K562 (cell line): ENCODE results near the gene MANBA. TPM values are rescaled to one million over a fixed set of nuclear protein-coding genes. Genes with fewer than 3 reads are reported as not detected.

Experiments used
- ARID2 ChIP-seq: fragments of 450-650 bp; IDR thresholded peaks from 2 replicates; pipeline ENCODE4 v1.6.1; 2017; ENCODE audit warnings: antibody characterized with exemption, mild to moderate bottlenecking
- ATF4 ChIP-seq: fragments of 450-650 bp; formaldehyde crosslinking; IDR thresholded peaks from 2 replicates; pipeline ENCODE4 v1.4.0; 2022; ENCODE audit warnings: mild to moderate bottlenecking, moderate library complexity
- CBX3 ChIP-seq, 2 experiments: IDR thresholded peaks; 1 replicate in 1 of 2; 2 replicates in 1 of 2; pipeline ENCODE4 v1.6.1; 2012; ENCODE audit warnings: inconsistent platforms in 2 of 2, low read length in 2 of 2, borderline replicate concordance in 1 of 2, control low read depth in 1 of 2
- CLOCK ChIP-seq: fragments of 250-450 bp; sonication (Bioruptor Pico); IDR thresholded peaks from 2 replicates; pipeline ENCODE4 v1.4.0; 2020; ENCODE audit warnings: mild to moderate bottlenecking, moderate library complexity, borderline replicate concordance
- EHMT2 ChIP-seq: fragments of 450-650 bp; IDR thresholded peaks from 2 replicates; pipeline ENCODE4 v1.6.1; 2018; ENCODE audit warnings: antibody characterized with exemption
- EP300 ChIP-seq: IDR thresholded peaks from 2 replicates; pipeline ENCODE4 v1.6.1; 2012; ENCODE audit warnings: low read length, improper control_type of control experiment
- ESRRB ChIP-seq: fragments of 250-450 bp; sonication (Bioruptor Pico); IDR thresholded peaks from 2 replicates; pipeline ENCODE4 v1.5.0; 2020; ENCODE audit warnings: mild to moderate bottlenecking, moderate library complexity, borderline replicate concordance
- FOXP4 ChIP-seq: sonication (generic); formaldehyde crosslinking; IDR thresholded peaks from 2 replicates; pipeline ENCODE4 v1.8.0; 2022; ENCODE audit warnings: mild to moderate bottlenecking, missing genetic modification reagents, borderline replicate concordance
- MTA1 ChIP-seq: fragments of 450-650 bp; IDR thresholded peaks from 2 replicates; pipeline ENCODE4 v1.6.1; 2017; ENCODE audit warnings: borderline replicate concordance
- MTF1 ChIP-seq: fragments of 250-450 bp; sonication (Bioruptor Pico); IDR thresholded peaks from 2 replicates; pipeline ENCODE4 v1.9.0; 2021; ENCODE audit warnings: moderate library complexity, mild to moderate bottlenecking, inconsistent platforms, borderline replicate concordance
- NR2C2 ChIP-seq, 2 experiments: fragments of 200-800 bp in 1 of 2; sonication (Bioruptor generic) in 1 of 2; sonication (generic) in 1 of 2; formaldehyde crosslinking in 1 of 2; IDR thresholded peaks; 2 replicates each; pipeline versions ENCODE4 v1.6.1 to v1.8.0; 2016 to 2022; ENCODE audit warnings: mild to moderate bottlenecking in 1 of 2, missing compliant biosample characterization in 1 of 2, missing genetic modification characterization in 1 of 2, missing genetic modification reagents in 1 of 2
- PCBP2 ChIP-seq: fragments of 200-400 bp; formaldehyde crosslinking; IDR thresholded peaks from 2 replicates; pipeline ENCODE4 v1.6.1; 2018; ENCODE audit warnings: low read length, low read depth, mild to moderate bottlenecking, moderate library complexity; ENCODE audit not compliant: poor library complexity, severe bottlenecking
- PML ChIP-seq: IDR thresholded peaks from 2 replicates; pipeline ENCODE4 v1.6.1; 2012; ENCODE audit warnings: low read length, inconsistent platforms
- RHOXF2B ChIP-seq: fragments of 250-450 bp; sonication (Bioruptor Pico); conservative IDR thresholded peaks from 2 replicates; pipeline ENCODE4 v1.5.1; 2021
- SOX6 ChIP-seq: fragments of 450-650 bp; IDR thresholded peaks from 2 replicates; pipeline ENCODE4 v1.6.1; 2014; ENCODE audit warnings: mild to moderate bottlenecking
- SRSF3 ChIP-seq: fragments of 200-400 bp; formaldehyde crosslinking; IDR thresholded peaks from 2 replicates; pipeline ENCODE4 v1.6.1; 2016; ENCODE audit warnings: mild to moderate bottlenecking, low read length, moderate library complexity; ENCODE audit not compliant: insufficient read depth
- TAF9B ChIP-seq: fragments of 450-650 bp; IDR thresholded peaks from 2 replicates; pipeline ENCODE4 v1.6.1; 2018; ENCODE audit warnings: mild to moderate bottlenecking; ENCODE audit not compliant: partially characterized antibody
- XRCC5 ChIP-seq: fragments of 200-400 bp; formaldehyde crosslinking; IDR thresholded peaks from 2 replicates; pipeline ENCODE4 v1.6.1; 2017; ENCODE audit warnings: low read depth, mild to moderate bottlenecking, low read length
- ZNF197 ChIP-seq: fragments of 200-800 bp; sonication (Bioruptor generic); IDR thresholded peaks from 2 replicates; pipeline ENCODE4 v1.6.1; 2016; ENCODE audit warnings: low read depth, missing genetic modification characterization, missing compliant biosample characterization
- ZNF511 ChIP-seq: sonication (generic); formaldehyde crosslinking; IDR thresholded peaks from 2 replicates; pipeline ENCODE4 v1.8.0; 2022; ENCODE audit warnings: mild to moderate bottlenecking, missing genetic modification reagents
- ZNF75A ChIP-seq: fragments of 450-650 bp; formaldehyde crosslinking; IDR thresholded peaks from 2 replicates; pipeline ENCODE4 v1.4.0; 2020; ENCODE audit warnings: mild to moderate bottlenecking
- polyA plus RNA-seq, 8 experiments: library from polyadenylated mRNA; depleted of rRNA in 4 of 8; stranded (reverse) in 5 of 8; unstranded in 3 of 8; fragments of >200 nt; fragmentation: Nextera tagmentation in 2 of 8; fragmentation: Illumina TruSeq in 1 of 8; extraction: Ambion mirVana in 2 of 8; extraction: Trizol in 1 of 8; gene quantifications; 2 replicates each; pipeline versions ENCODE4 v1.2.1 to v1.2.3, GENCODE V29; 2011 to 2014; ENCODE audit warnings: inconsistent platforms in 1 of 8, missing spikeins in 1 of 8
- total RNA-seq, 7 experiments: library from RNA; depleted of rRNA in 6 of 7; stranded (reverse); fragments of >200 nt in 6 of 7; fragmentation: Illumina TruSeq in 2 of 7; extraction: Trizol in 2 of 7; gene quantifications; 2 replicates each; pipeline versions ENCODE4 v1.2.1 to v1.2.3, GENCODE V29; 2011 to 2021; ENCODE audit warnings: low replicate concordance in 1 of 7

The MANBA gene
- total and polyA plus RNA-seq, 9 of the 15 experiments (the other 6 are each of a cell fraction or from before 2014, with no cell fraction given) = 1.8 to 12.9 (median 7.7) TPM

- TF ChIP-seq TAF9B (no peak), PML (no peak), EP300 (peak; percentile 18; the same call in 1 of the 2 replicates), MTA1 (no peak), NR2C2 (CRISPR knock-in tag; IDR thresholded peaks at IDR 0.05) (no peak), NR2C2 (tag; IDR thresholded peaks at IDR 0.05) (no peak), EHMT2 (no peak), ZNF197 (CRISPR knock-in tag) (no peak), RHOXF2B (CRISPR knock-in tag) (no peak), ATF4 (CRISPR knock-in tag) (no peak), ARID2 (peak; percentile 89), MTF1 (CRISPR knock-in tag) (no peak), PCBP2 (no peak), CLOCK (CRISPR knock-in tag) (no peak), CBX3 (IDR thresholded peaks at IDR 0.05; ENCODE audit: borderline replicate concordance in 1 of 2, low read length in 2 of 2) (0 out of 3 replicates have a peak, but pooled peaks of 1 of the 2 experiments have one; percentile 15), XRCC5 (0 out of 2 replicates have a peak, but pooled peaks have one; percentile 38), ZNF75A (CRISPR knock-in tag) (no peak), ZNF511 (CRISPR knock-in tag) (no peak), SOX6 (no peak), SRSF3 (no peak), ESRRB (CRISPR knock-in tag) (no peak), FOXP4 (no peak)
Observed at GRCh38 chr4:102620697-102621497, 139.9 kb downstream of the MANBA start (continued).
